Activated CD8-positive, alpha-beta T cell treated with anti-CD3 and anti-CD28 coated beads for 36 hours (primary cell): Measurements from ENCODE around the gene KCNC1. TPM values are rescaled to one million over a fixed set of nuclear protein-coding genes. Genes with fewer than 3 reads are reported as not detected.

Experiments
- ATAC-seq: fragments of 200-7000 bp; cut with Tn5 transposase; one replicate; pipeline ENCODE4 v1.10.0; 2021; ENCODE audit warnings: mild to moderate bottlenecking, moderate library complexity
- CTCF ChIA-PET: fragments of 350-600 bp; sonication (Branson Sonifier 250); formaldehyde crosslinking; loops from one replicate; lab custom pipeline; 2021; ENCODE audit warnings: antibody characterized with exemption; lab: Charles Lee
- POLR2A ChIA-PET: fragments of 350-600 bp; sonication (Branson Sonifier 250); formaldehyde crosslinking; loops from one replicate; lab custom pipeline; 2021; ENCODE audit warnings: antibody characterized with exemption; lab: Charles Lee
- DNase-seq: peaks from one replicate; pipeline ENCODE4 v3.0.0-alpha.2; 2020
- H3K27ac Mint-ChIP-seq: one replicate; pipeline ENCODE4 v1.8.0; 2021; ENCODE audit warnings: mild to moderate bottlenecking, mixed read lengths
- H3K27me3 Mint-ChIP-seq: one replicate; pipeline ENCODE4 v1.8.0; 2021; ENCODE audit warnings: mixed read lengths
- H3K36me3 Mint-ChIP-seq: one replicate; pipeline ENCODE4 v1.8.0; 2021; ENCODE audit warnings: low read depth, mixed read lengths
- H3K4me1 Mint-ChIP-seq: one replicate; pipeline ENCODE4 v1.8.0; 2021; ENCODE audit warnings: low read depth, mixed read lengths
- H3K4me3 Mint-ChIP-seq: one replicate; pipeline ENCODE4 v1.8.0; 2021; ENCODE audit warnings: mild to moderate bottlenecking, moderate library complexity, mixed read lengths
- H3K9me3 Mint-ChIP-seq: one replicate; pipeline ENCODE4 v1.8.0; 2021; ENCODE audit warnings: mixed read lengths
- intact Hi-C: fragments of 100-400 bp; cut with micrococcal nuclease; formaldehyde crosslinking; loops from one replicate; pipeline ENCODE4 v1.10.0; 2022
- total RNA-seq, 2 experiments: library from RNA; stranded (reverse); gene quantifications; one replicate each; pipeline ENCODE4 v1.2.3, GENCODE V29; 2021
- TF ChIP-seq, protein P1 (sequence below): fragments of 200-600 bp; IDR thresholded peaks from one replicate; pipeline ENCODE4 v1.8.0; 2022; ENCODE audit warnings: antibody characterized with exemption, mild to moderate bottlenecking

The KCNC1 gene
- total RNA-seq, 2 experiments from 2014 or later = not detected

DNA sequence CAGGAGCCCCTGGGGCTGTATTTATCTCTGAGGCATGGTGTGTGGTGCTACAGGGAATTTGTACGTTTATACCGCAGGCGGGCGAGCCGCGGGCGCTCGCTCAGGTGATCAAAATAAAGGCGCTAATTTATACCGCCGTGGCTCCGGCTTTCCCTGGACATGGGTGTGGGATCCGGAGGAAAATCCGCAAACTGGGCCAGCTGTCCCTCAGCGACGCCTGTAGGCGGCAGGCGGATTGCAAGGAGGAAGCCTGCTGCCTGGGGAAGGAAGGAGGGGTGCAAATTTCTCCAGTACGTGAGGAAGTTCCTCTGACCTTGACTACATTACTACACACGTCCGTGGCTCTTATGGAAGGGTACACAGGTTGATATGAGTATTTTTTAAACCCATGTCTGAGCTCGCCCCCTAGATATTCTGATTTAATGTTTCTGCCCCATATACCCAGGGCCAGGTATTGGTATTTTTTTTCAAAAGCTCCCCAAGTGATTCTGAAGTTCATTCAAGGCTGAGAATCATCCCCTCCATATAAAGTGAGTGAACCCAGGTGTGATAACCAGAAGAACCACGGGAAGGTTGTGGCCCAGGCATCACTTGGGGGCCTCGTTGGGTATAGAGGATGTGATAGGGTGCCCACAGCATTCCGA lies 12.5 kb upstream of the KCNC1 start:
- no peak overlapping the region for H3K4me3 Mint-ChIP-seq
- H3K27me3 Mint-ChIP-seq = peaks cover 36% of the 10 kb centered on the region
- POLR2A ChIA-PET = no interaction called here
- intact Hi-C loops = no loop called here
- no peaks in the 10 kb centered on the region for H3K36me3 Mint-ChIP-seq
- ATAC-seq (no peak), DNase-seq (no peak)
- no peak overlapping the region for H3K27ac Mint-ChIP-seq
- H3K4me1 Mint-ChIP-seq = peaks cover 2% of the 10 kb centered on the region
- CTCF ChIA-PET = interaction anchor here (6.9 kb wide), 1 partner anchor 9 kb away, joined by 55 read pairs; no protein-coding TSS in a partner anchor
- TF ChIP-seq, protein P1, sequence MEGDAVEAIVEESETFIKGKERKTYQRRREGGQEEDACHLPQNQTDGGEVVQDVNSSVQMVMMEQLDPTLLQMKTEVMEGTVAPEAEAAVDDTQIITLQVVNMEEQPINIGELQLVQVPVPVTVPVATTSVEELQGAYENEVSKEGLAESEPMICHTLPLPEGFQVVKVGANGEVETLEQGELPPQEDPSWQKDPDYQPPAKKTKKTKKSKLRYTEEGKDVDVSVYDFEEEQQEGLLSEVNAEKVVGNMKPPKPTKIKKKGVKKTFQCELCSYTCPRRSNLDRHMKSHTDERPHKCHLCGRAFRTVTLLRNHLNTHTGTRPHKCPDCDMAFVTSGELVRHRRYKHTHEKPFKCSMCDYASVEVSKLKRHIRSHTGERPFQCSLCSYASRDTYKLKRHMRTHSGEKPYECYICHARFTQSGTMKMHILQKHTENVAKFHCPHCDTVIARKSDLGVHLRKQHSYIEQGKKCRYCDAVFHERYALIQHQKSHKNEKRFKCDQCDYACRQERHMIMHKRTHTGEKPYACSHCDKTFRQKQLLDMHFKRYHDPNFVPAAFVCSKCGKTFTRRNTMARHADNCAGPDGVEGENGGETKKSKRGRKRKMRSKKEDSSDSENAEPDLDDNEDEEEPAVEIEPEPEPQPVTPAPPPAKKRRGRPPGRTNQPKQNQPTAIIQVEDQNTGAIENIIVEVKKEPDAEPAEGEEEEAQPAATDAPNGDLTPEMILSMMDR = no peak
- no peaks in the 10 kb centered on the region for H3K9me3 Mint-ChIP-seq

DNA sequence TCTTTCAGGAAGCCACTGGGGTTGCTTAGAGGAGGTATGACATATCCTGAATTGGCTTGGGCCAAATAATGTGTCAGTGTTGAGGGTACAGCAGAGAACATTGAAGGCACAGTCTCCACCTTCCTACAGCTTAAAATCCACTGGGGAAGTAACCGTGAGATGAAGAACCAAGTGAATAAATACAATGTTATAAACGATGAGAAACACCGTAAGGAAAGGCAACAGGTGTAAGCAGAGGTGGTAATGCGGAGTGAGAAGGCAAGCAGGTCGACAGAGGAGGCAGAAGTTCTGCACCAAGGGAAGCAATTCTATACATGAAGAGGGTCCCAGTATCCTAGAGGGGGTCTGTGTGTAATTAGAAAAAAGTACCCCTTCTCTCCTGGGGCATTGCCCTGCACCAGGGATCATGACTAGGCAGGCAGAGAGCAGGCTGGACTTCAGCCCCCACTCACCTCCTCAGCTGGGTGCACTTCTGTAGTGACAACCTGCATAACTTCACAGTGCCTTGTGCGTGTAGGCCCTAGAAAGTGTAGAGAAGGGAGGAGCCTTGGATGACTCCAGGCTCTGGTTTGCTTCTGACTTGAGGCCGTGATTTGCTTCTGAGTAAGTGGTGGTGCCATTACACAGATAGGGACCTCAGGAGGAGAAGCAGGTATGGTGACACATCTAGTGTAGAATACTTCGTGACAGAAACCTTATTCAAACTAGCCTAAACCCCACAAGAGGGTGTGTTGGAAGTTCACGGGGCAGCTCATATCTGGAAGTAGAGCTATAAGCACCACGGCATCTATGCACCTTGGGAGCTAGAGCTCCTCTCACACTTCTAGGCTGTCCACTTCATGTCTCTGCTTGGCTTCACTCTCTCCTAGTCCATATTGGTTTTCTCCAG lies 10.3 kb upstream of the KCNC1 start:
- Mint-ChIP-seq H3K27me3 (peaks cover 36% of the 10 kb centered on the region), H3K27ac (no peak overlapping the region), H3K4me1 (no peaks in the 10 kb centered on the region), H3K9me3 (no peaks in the 10 kb centered on the region), H3K36me3 (no peaks in the 10 kb centered on the region), H3K4me3 (no peak overlapping the region)
- ChIA-PET CTCF (no interaction called here), POLR2A (no interaction called here)
- intact Hi-C loops = no loop called here
- ATAC-seq (no peak), DNase-seq (no peak)
- TF ChIP-seq, protein P1 = no peak

DNA sequence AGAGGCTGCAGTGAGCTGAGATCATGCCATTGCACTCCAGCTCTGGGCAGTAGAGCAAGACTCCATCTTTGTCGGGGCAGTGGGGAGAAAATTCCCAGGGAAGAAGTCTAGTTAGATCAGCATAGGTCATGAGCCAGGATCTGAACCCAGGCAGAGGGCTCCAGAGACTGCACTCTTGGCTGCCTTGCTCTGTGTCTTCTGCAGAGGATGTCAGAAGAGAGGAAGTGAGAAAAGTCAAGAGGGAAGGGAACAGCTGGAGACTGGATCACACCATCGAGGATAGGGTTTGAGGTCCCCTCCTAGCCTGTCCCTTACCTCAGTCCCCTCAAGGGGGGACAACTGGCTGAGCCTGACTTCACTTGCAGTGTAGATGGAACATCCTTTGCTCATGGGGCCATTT lies 9.4 kb upstream of the KCNC1 start:
- Mint-ChIP-seq H3K4me3 (no peak overlapping the region), H3K27me3 (peaks cover 38% of the 10 kb centered on the region), H3K36me3 (no peaks in the 10 kb centered on the region), H3K4me1 (no peaks in the 10 kb centered on the region), H3K27ac (no peak overlapping the region), H3K9me3 (no peaks in the 10 kb centered on the region)
- CTCF ChIA-PET = no interaction called here
- DNase-seq = no peak
- POLR2A ChIA-PET = no interaction called here
- TF ChIP-seq, protein P1 = no peak
- no peak for ATAC-seq
- intact Hi-C loops = no loop called here

DNA sequence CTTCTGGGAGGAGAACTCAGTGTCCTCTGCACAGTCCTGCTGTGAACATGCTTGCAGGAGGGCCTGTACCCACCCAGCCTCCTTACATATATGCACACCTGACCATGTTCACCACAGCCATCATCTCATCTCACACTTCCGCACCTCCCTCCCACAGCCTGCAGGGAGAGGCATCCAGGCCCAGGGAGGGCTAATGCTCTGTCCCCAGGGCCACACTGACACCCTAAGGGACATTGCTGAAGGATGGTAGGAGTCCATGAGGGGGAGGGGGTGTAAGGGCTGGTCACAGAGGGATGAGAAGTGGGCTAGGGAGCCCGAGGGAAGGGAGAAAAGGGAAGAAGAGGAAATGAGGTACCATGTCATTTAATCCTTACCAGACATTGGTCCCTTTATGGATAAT lies 4.4 kb upstream of the KCNC1 start:
- ATAC-seq = no peak
- Mint-ChIP-seq H3K27me3 (peaks cover 41% of the 10 kb centered on the region), H3K9me3 (no peaks in the 10 kb centered on the region), H3K36me3 (no peaks in the 10 kb centered on the region), H3K4me1 (peaks cover 3% of the 10 kb centered on the region), H3K4me3 (no peak overlapping the region), H3K27ac (no peak overlapping the region)
- ChIA-PET CTCF (interaction anchor here (0.8 to 6.9 kb wide), 24 partner anchors 11 to 346 kb away, joined by 3 to 147 read pairs (median 8); partner anchors contain the start of gene MYOD1), POLR2A (no interaction called here)
- no peak for DNase-seq
- intact Hi-C loops = loop anchor here (2.0 to 5.0 kb wide), 2 partner anchors 133 to 249 kb away; no protein-coding TSS in a partner anchor
- TF ChIP-seq, protein P1 = no peak
